GM10248 (cell line): ENCODE data around the gene CLEC4E.

Experiments used
- CTCF ChIA-PET: fragments of 300-600 bp; sonication (Branson Sonifier 250); formaldehyde crosslinking; extraction: SDS; loops from one replicate; lab custom pipeline; 2021; ENCODE audit warnings: antibody characterized with exemption; lab: Yijun Ruan, JAX
- POLR2A ChIA-PET: fragments of 350-650 bp; sonication (Branson Sonifier 250); formaldehyde crosslinking; extraction: SDS; loops from one replicate; lab custom pipeline; 2020; ENCODE audit warnings: antibody characterized with exemption; lab: Yijun Ruan, JAX
- DNase-seq: peaks from one replicate; pipeline ENCODE4 v3.0.0; 2012; ENCODE audit errors: extremely low spot score
- CTCF ChIP-seq: IDR thresholded peaks from 2 replicates; pipeline ENCODE4 v1.5.1; 2012; ENCODE audit warnings: mild to moderate bottlenecking, low read depth; ENCODE audit errors: extremely low read depth, missing control alignments, control extremely low read depth

Gene CLEC4E

GRCh38 chr12:8517971-8518370 is 22.7 kb downstream of the CLEC4E start:
- ChIA-PET CTCF (interaction anchor here (1.2 kb wide), 1 partner anchor 24 kb away, joined by 3 read pairs; no protein-coding TSS in a partner anchor), POLR2A (no interaction called here)
- no peak for TF ChIP-seq CTCF
- no peak for DNase-seq

GRCh38 chr12:8513256-8513655 is 27.4 kb downstream of the CLEC4E start, which contains the start of gene CLEC4D:
Gene CLEC4D (plus strand): TSS chr12:8513503. CDS start chr12:8513733, 230 bp downstream.
- no peak for TF ChIP-seq CTCF
- DNase-seq: no peak
- CTCF ChIA-PET: no interaction called here
- POLR2A ChIA-PET: no interaction called here

GRCh38 chr12:8508910-8509841 is 31.5 kb downstream of the CLEC4E start:
- CTCF ChIA-PET: interaction anchor here (2.1 kb wide), 1 partner anchor 35 kb away, joined by 7 read pairs; no protein-coding TSS in a partner anchor
- DNase-seq: no peak
- TF ChIP-seq CTCF: no peak
- POLR2A ChIA-PET: no interaction called here

- no peak for DNase-seq
- CTCF ChIA-PET: interaction anchor here (2.1 kb wide), 1 partner anchor 36 kb away, joined by 7 read pairs; no protein-coding TSS in a partner anchor
- TF ChIP-seq CTCF: no peak
- POLR2A ChIA-PET: no interaction called here
These were observed 32.5 kb downstream of the CLEC4E start for GRCh38 chr12:8508223-8508622.

GRCh38 chr12:8507596-8507995 is 33.1 kb downstream of the CLEC4E start:
- DNase-seq: no peak
- ChIA-PET CTCF (interaction anchor here (2.1 kb wide), 1 partner anchor 37 kb away, joined by 7 read pairs; no protein-coding TSS in a partner anchor), POLR2A (no interaction called here)
- no peak for TF ChIP-seq CTCF

GRCh38 chr12:8504351-8504750 is 36.4 kb downstream of the CLEC4E start:
- DNase-seq: no peak
- TF ChIP-seq CTCF: no peak
- CTCF ChIA-PET: no interaction called here
- POLR2A ChIA-PET: no interaction called here
